Measurements from ENCODE around the gene MSANTD1.
A peak's percentile ranks its signal among the peaks of the same experiment; 100 is the strongest.

MSANTD1 gene

GRCh38 chr4:3248811-3249661, at the start of gene MSANTD1:
MSANTD1 (plus strand) TSS chr4:3249159; CDS start chr4:3249223, 64 bp downstream.
- DNase-seq (ENCODE audit: low read depth), result no peak

GRCh38 chr4:3199653-3200422, 49.1 kb upstream of the MSANTD1 start:
- no peak for DNase-seq (ENCODE audit: low read depth)

GRCh38 chr4:3200423-3201090, 48.4 kb upstream of the MSANTD1 start:
- no peak for DNase-seq (ENCODE audit: low read depth)

- DNase-seq (ENCODE audit: low read depth), result peak; percentile 44
Measured at GRCh38 chr4:3201718-3202702, 46.9 kb upstream of the MSANTD1 start.

- no peak for DNase-seq (ENCODE audit: low read depth)
Measured at GRCh38 chr4:3202836-3203820, 45.8 kb upstream of the MSANTD1 start.

GRCh38 chr4:3203971-3204431, 45.0 kb upstream of the MSANTD1 start:
- no peak for DNase-seq (ENCODE audit: low read depth)

GRCh38 chr4:3205995-3206394, 43.0 kb upstream of the MSANTD1 start:
- no peak for DNase-seq (ENCODE audit: low read depth)

- no peak for DNase-seq (ENCODE audit: low read depth)
Measured at GRCh38 chr4:3206439-3207100, 42.4 kb upstream of the MSANTD1 start.

- DNase-seq (ENCODE audit: low read depth), result no peak
Measured at GRCh38 chr4:3207531-3208037, 41.4 kb upstream of the MSANTD1 start.

GRCh38 chr4:3208826-3209225, 40.1 kb upstream of the MSANTD1 start:
- DNase-seq (ENCODE audit: low read depth), result no peak

- DNase-seq (ENCODE audit: low read depth), result no peak
Measured at GRCh38 chr4:3209551-3210325, 39.2 kb upstream of the MSANTD1 start.

GRCh38 chr4:3210467-3210866, 38.5 kb upstream of the MSANTD1 start:
- no peak for DNase-seq (ENCODE audit: low read depth)

- DNase-seq (ENCODE audit: low read depth), result no peak
Measured at GRCh38 chr4:3211866-3212265, 37.1 kb upstream of the MSANTD1 start.

- DNase-seq (ENCODE audit: low read depth), result no peak
Measured at GRCh38 chr4:3212391-3213105, 36.4 kb upstream of the MSANTD1 start.

- no peak for DNase-seq (ENCODE audit: low read depth)
Measured at GRCh38 chr4:3213106-3213425, 35.9 kb upstream of the MSANTD1 start.

- no peak for DNase-seq (ENCODE audit: low read depth)
Measured at GRCh38 chr4:3213661-3214250, 35.2 kb upstream of the MSANTD1 start.

- DNase-seq (ENCODE audit: low read depth), result no peak
Measured at GRCh38 chr4:3215256-3215655, 33.7 kb upstream of the MSANTD1 start.

GRCh38 chr4:3215733-3216132, 33.2 kb upstream of the MSANTD1 start:
- no peak for DNase-seq (ENCODE audit: low read depth)
